Measurements from ENCODE around the gene PKIG. TPM values are rescaled to one million over a fixed set of nuclear protein-coding genes. Genes with fewer than 3 reads are reported as not detected.
A peak's percentile ranks its signal among the peaks of the same experiment; 100 is the strongest.
"Not testable (repeated sequence)": the region's sequence is repeated elsewhere in the genome, so short reads cannot be mapped to it uniquely, and the experiment has no call there.

The PKIG gene
- total RNA-seq, 1 donor from 2014 or later = 274 TPM

DNA sequence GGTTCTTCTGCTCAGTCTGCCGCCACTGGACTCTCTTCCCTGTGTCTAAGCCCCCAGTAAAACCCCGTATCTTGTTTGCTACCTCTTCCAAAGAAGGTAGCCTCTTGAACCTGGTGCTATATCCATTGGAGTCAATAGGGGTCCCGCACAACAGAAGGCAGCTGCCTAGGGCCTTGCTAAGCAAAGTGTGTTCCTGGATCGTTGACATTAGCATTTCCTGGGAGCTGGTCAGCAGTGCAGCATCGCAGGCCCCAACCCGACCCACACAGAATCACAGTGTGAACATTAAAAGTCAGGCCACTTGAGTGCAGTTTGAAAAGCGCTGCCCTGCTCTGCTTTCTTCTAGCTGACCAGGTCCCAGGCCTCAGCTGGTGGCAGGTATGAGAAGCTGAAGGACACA is 66.2 kb downstream of the PKIG start:
- DNase-seq (ENCODE audit: low spot score) = no peak
- intact Hi-C loops (cut with DNase I) = no loop called here

GRCh38 chr20:44649126-44649525 is 66.7 kb downstream of the PKIG start:
- no peak for DNase-seq (ENCODE audit: low spot score)
- intact Hi-C loops (cut with DNase I) = no loop called here

DNA sequence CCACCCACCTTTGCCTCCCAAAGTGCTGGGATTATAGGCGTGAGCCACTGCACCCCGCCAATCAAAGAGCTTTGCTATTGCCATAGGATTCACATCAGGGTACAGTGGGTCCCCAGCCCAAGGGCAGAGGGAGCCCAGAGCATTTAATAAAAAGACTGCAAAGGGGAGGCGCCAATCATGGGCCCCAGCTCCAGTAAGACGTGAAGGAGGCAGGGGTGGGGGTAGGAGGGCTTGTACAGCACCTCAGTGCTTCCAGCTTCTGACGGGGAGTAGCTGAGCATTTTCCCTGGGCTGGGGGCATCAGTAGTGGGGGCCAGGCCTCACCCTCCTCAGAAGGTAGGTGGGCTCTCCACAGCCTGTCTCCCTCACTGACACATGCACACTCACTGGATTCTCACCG is 67.6 kb downstream of the PKIG start:
- intact Hi-C loops (cut with DNase I) = no loop called here
- no peak for DNase-seq (ENCODE audit: low spot score)

DNA sequence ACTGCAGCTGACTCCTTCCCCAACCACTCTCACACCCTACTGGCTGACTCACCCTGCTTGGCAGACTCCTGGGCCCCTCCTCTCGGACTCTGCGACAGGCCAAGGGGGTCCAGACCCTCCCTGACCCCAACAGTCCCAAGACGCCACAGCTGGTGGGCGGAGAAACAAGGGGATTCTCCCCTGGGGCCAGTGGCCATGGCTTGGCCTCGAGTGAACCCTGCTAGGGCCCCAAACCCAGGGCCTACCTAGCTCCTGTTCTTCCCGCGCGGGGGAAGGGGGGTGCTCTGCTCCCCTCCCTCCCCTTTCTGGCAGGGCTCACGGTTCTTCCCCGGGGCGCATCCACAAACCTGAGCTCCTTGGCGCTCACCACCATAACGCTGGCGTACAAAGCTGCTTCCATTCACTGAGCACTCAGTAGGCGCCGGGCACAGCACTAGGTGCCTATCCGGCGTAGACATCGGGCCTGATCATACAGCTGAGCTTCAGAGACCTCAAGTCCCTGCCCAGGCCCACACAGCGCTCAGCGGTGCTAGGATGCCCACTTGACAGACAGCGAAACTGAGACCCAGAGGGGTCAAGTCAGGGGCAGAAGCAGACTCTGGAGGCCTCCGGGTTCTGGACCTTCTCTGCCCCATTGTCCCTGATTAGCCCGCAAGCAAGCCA is 68.5 kb downstream of the PKIG start:
- intact Hi-C loops (cut with DNase I) = no loop called here
- DNase-seq (ENCODE audit: low spot score) = no peak

DNA sequence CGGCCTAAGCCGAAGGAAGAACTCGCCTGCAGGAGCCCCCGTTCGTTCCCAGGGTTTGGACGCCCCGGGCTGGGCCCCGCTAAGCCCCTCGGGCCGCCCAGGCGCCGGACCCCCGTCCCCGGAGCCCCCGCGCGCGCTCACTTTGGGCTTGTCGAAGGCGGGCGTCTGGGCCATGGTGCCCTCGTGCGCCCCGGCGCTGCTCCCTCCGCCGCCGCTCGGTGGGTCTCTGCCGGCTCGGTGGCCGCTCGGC is 69.0 kb downstream of the PKIG start:
- intact Hi-C loops (cut with DNase I) = no loop called here

GRCh38 chr20:44651684-44652423 is 69.5 kb downstream of the PKIG start, which contains the start of gene ADA:
TSS of gene ADA (minus strand) at chr20:44651699. CDS start at chr20:44651607, 92 bp downstream.
- intact Hi-C loops (cut with DNase I) = no loop called here
- DNase-seq (ENCODE audit: low spot score) = peak; percentile 87

More for the DNA sequence above, 69.0 kb downstream of the PKIG start:
- no peak for DNase-seq (ENCODE audit: low spot score)

- intact Hi-C loops (cut with DNase I) = no loop called here
- DNase-seq (ENCODE audit: low spot score) = no peak
Measured at GRCh38 chr20:44653546-44653945, 71.2 kb downstream of the PKIG start.

DNA sequence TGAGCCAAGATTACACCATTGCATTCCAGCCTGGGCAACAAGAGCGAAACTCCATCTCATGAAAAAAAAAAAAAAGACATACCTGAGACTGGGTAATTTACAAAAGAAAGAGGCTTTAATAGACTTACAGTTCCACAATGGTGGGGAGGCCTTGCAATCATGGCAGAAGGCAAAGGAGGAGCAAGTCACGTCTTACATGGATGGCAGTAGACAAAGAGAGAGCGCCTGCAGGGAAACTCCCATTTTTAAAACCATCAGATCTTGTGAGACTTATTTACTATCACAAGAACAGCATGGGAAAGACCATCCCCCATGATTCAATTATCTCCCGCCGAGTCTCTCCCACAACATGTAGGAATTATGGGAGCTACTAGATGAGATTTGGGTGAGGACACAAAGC is 71.8 kb downstream of the PKIG start:
- intact Hi-C loops (cut with DNase I); DNase-seq (ENCODE audit: low spot score): not testable (repeated sequence)

DNA sequence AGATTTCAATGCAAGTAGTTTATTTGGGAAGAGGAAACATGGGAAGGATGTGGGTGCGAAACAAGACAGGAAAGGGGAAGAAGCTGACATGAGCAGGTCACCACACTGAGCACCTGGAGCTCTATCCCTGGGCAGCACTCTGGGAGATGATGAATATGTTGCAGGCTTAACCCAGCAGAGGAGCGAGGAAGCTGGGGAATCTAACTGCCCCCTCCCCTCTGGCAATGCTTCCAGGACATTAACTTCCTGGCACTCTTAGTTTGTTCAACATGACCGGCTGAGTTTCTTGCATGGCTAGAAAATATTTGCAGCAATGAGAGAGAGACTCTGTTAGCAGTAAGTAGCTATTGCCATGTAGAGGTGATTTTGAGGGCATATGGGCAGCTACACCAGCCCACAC is 74.1 kb downstream of the PKIG start:
- no peak for DNase-seq (ENCODE audit: low spot score)
- intact Hi-C loops (cut with DNase I) = no loop called here

GRCh38 chr20:44657875-44658274 is 75.5 kb downstream of the PKIG start:
- no peak for DNase-seq (ENCODE audit: low spot score)
- intact Hi-C loops (cut with DNase I) = no loop called here

GRCh38 chr20:44658810-44659209 is 76.4 kb downstream of the PKIG start:
- intact Hi-C loops (cut with DNase I) = no loop called here
- no peak for DNase-seq (ENCODE audit: low spot score)

DNA sequence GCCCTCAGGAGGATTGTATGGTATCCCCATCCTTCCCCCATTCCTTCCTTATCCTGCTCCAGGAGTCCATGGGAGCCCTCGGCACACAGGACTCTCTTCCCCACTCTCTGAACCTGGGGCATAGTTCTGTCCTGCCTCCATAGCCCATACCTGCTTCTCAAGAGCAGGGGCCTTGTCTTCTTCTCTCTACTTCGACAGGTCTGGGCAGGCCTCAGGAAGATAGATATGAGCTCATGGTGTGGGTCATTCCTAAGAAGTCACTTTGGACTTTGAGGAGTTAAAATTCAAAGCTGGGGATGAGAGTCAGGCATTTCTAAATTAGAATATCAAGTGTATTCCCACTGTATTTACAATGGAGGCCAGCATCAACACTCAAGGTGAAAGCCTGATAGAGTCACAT is 77.6 kb downstream of the PKIG start:
- intact Hi-C loops (cut with DNase I) = no loop called here

GRCh38 chr20:44660581-44660980 is 78.2 kb downstream of the PKIG start:
- intact Hi-C loops (cut with DNase I) = no loop called here
- DNase-seq (ENCODE audit: low spot score) = no peak

More for the DNA sequence above, 77.6 kb downstream of the PKIG start:
- DNase-seq (ENCODE audit: low spot score) = no peak

DNA sequence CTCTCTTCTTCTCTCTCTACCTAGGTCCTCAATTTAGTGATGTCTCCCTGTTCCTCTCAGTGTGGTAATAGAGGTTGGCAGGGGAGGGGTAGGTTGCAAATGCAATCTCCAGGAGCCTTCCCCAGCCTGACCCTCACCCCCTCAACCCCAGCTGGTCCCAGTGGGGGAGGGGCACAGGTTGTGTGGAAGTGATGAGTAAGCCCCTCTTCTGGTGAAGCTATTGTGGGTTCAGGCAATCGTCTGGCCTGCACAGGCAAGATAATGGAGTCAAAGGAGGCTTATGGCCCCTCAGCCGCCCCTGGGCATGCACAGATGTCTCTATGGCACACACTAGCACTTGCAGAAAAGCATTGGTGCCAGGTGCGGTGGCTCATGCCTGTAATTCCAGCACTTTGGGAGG is 79.9 kb downstream of the PKIG start:
- intact Hi-C loops (cut with DNase I) = no loop called here
- DNase-seq (ENCODE audit: low spot score) = no peak

DNA sequence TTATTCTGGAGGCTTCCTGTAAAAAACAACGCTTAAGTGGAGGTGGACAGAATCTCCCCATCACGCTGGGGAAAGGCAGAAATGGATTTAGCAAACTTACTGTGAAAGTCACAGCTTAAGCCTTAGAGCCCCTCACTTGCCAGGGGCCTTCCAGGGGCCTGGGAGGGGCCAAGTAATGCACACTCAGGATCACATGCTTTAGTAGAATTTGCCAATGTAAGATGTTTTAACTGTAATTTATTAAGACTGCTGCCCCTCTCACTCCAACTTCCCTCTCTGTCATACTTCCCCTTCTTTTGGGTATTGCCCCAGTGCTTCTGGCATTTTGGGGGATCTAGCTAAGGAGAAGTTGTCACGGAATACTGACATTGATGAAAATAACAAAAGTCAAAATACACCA is 81.8 kb downstream of the PKIG start:
- DNase-seq (ENCODE audit: low spot score) = no peak
- intact Hi-C loops (cut with DNase I) = no loop called here

DNA sequence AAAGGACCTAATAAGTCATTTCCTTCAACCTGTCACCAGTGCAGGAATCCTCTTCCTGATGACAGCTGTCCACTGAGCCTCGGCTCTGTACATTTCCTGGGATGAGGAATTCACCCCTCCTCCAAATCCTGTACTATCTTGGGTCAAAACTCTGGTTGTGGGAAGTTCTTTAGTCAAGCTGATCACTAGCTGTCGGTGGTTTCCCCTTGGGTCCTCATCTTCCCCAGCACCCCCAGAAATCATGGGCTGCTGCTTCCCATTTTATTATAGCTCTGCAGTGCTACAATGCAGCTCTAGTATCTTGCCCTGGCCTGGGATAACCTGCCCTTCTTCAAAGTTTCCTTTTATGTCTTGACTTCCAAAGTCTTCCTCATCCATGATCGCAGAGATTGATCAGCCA is 83.7 kb downstream of the PKIG start:
- intact Hi-C loops (cut with DNase I) = no loop called here
- no peak for DNase-seq (ENCODE audit: low spot score)

Other genes starting within 250 kb of the PKIG start
- not detected for gene R3HDML, start 245.5 kb upstream of the PKIG start, total RNA-seq
- gene HNF4A, start 226.9 kb upstream of the PKIG start, total RNA-seq = not detected
- gene TTPAL, start 106.7 kb upstream of the PKIG start, total RNA-seq = 5.3 TPM
- 94.3 TPM for gene SERINC3, start 60.5 kb upstream of the PKIG start, total RNA-seq
- gene ADA, start 69.1 kb downstream of the PKIG start, total RNA-seq = 4.1 TPM
- gene CCN5, start 132.8 kb downstream of the PKIG start, total RNA-seq = 29.3 TPM
- gene KCNK15, start 163.3 kb downstream of the PKIG start, total RNA-seq = 0.97 TPM
- gene RIMS4, start 228.0 kb downstream of the PKIG start, total RNA-seq = 0.27 TPM

Data from cardiac septum (tissue), 1 donor.